H1 (cell line): ENCODE data around the gene GSTA1. TPM values are rescaled to one million over a fixed set of nuclear protein-coding genes. Genes with fewer than 3 reads are reported as not detected.
"Not testable (repeated sequence)": the region's sequence is repeated elsewhere in the genome, so short reads cannot be mapped to it uniquely, and the experiment has no call there.

ENCODE experiments used
- CTCF ChIA-PET: fragments of 300-600 bp; sonication (Branson Sonifier 250); formaldehyde crosslinking; loops from one replicate; lab custom pipeline; 2021; ENCODE audit not compliant: partially characterized antibody; lab: Charles Lee
- POLR2A ChIA-PET: fragments of 300-600 bp; sonication (Branson Sonifier 250); formaldehyde crosslinking; loops from one replicate; lab custom pipeline; 2021; ENCODE audit warnings: inconsistent platforms; ENCODE audit not compliant: partially characterized antibody; lab: Charles Lee
- DNase-seq, 2 experiments: peaks; one replicate each; pipeline versions ENCODE4 v3.0.0 to v3.0.0-alpha.2; 2010 to 2022; ENCODE audit warnings: low spot score in 2 of 2, low read depth in 1 of 2, mixed read lengths in 1 of 2
- FAIRE-seq: peaks from 2 replicates; lab custom pipeline; 2011; peaks lifted over from hg19 to GRCh38; lab: Jason Lieb, UNC
- H2AFZ ChIP-seq: 2 replicates; pipeline ENCODE4 v1.8.1; 2012; ENCODE audit warnings: low read length, inconsistent platforms
- H2AK5ac ChIP-seq: 2 replicates; pipeline ENCODE4 v1.6.1; 2013; ENCODE audit warnings: low read depth, low read length
- H2BK120ac ChIP-seq: replicated peaks from 2 replicates; pipeline ENCODE3; 2013; ENCODE audit warnings: low read depth, low read length, inconsistent platforms
- H2BK12ac ChIP-seq: 2 replicates; pipeline ENCODE4 v1.6.1; 2013; ENCODE audit warnings: low read depth, low read length
- H2BK15ac ChIP-seq: 2 replicates; pipeline ENCODE4 v1.6.1; 2013; ENCODE audit warnings: low read length
- H2BK20ac ChIP-seq: 2 replicates; pipeline ENCODE4 v1.6.1; 2013; ENCODE audit warnings: low read length
- H2BK5ac ChIP-seq: 2 replicates; pipeline ENCODE4 v1.6.1; 2013; ENCODE audit warnings: low read depth, low read length
- H3K14ac ChIP-seq: 2 replicates; pipeline ENCODE4 v1.6.1; 2013; ENCODE audit warnings: inconsistent platforms; ENCODE audit not compliant: insufficient read length
- H3K18ac ChIP-seq: 2 replicates; pipeline ENCODE4 v1.6.1; 2013; ENCODE audit warnings: low read length; ENCODE audit errors: extremely low read depth
- H3K23ac ChIP-seq: 2 replicates; pipeline ENCODE4 v1.6.1; 2013; ENCODE audit warnings: inconsistent platforms; ENCODE audit not compliant: insufficient read length
- H3K23me2 ChIP-seq: 2 replicates; pipeline ENCODE4 v1.6.1; 2013; ENCODE audit warnings: low read depth, low read length
- H3K27ac ChIP-seq: 2 replicates; pipeline ENCODE4 v1.6.1; 2011; ENCODE audit warnings: low read depth, low read length, inconsistent platforms
- H3K27me3 ChIP-seq, 4 experiments: replicated peaks in 1 of 4; 1 replicate in 1 of 4; 2 replicates in 3 of 4; pipeline versions ENCODE4 v1.6.1 to v1.8.1; 2011 to 2013; ENCODE audit warnings: low read length in 3 of 4, mild to moderate bottlenecking in 3 of 4, inconsistent platforms in 2 of 4, mixed read lengths in 2 of 4, moderate library complexity in 1 of 4; ENCODE audit not compliant: control insufficient read depth in 3 of 4, insufficient read depth in 3 of 4; ENCODE audit errors: extremely low read depth in 1 of 4
- H3K36me3 ChIP-seq, 4 experiments: 2 replicates each; pipeline versions ENCODE4 v1.6.1 to v1.8.1; 2011 to 2013; ENCODE audit warnings: mild to moderate bottlenecking in 4 of 4, low read length in 3 of 4, moderate library complexity in 2 of 4, control low read depth in 1 of 4, inconsistent platforms in 1 of 4; ENCODE audit not compliant: insufficient read depth in 4 of 4, control insufficient read depth in 2 of 4
- H3K4ac ChIP-seq: replicated peaks from 2 replicates; pipeline ENCODE3; 2013; ENCODE audit warnings: low read length, low read depth, mixed read lengths, inconsistent platforms; ENCODE audit not compliant: insufficient read length
- H3K4me1 ChIP-seq, 4 experiments: replicated peaks in 1 of 4; 1 replicate in 1 of 4; 2 replicates in 3 of 4; pipeline versions ENCODE4 v1.6.1 to v1.8.1; 2011 to 2013; ENCODE audit warnings: low read length in 3 of 4, inconsistent platforms in 2 of 4, mixed read lengths in 1 of 4; ENCODE audit not compliant: insufficient read depth in 4 of 4, control insufficient read depth in 3 of 4
- H3K4me2 ChIP-seq, 2 experiments: 2 replicates each; pipeline versions ENCODE4 v1.6.1 to v1.8.1; 2011 to 2013; ENCODE audit warnings: low read depth in 2 of 2, low read length in 2 of 2, control low read depth in 1 of 2, inconsistent platforms in 1 of 2, mild to moderate bottlenecking in 1 of 2; ENCODE audit not compliant: insufficient read depth in 1 of 2
- H3K4me3 ChIP-seq, 4 experiments: fragments of 200-600, 300-600 bp in 1 of 4; sonication (generic), shearing (Covaris generic), sonication (Bioruptor Twin) in 1 of 4; 2 replicates each; pipeline versions ENCODE4 v1.5.1 to v1.8.1; 2011 to 2016; ENCODE audit warnings: low read length in 4 of 4, low read depth in 3 of 4, control low read depth in 2 of 4, inconsistent platforms in 2 of 4, mild to moderate bottlenecking in 2 of 4, mixed read lengths in 1 of 4, moderate library complexity in 1 of 4; ENCODE audit not compliant: insufficient read depth in 2 of 4; ENCODE audit errors: extremely low read depth in 1 of 4
- H3K56ac ChIP-seq: replicated peaks from 2 replicates; pipeline ENCODE3; 2013; ENCODE audit warnings: low read depth, mild to moderate bottlenecking, mixed read lengths, low read length, inconsistent platforms; ENCODE audit not compliant: insufficient read length
- H3K79me1 ChIP-seq: 2 replicates; pipeline ENCODE4 v1.6.1; 2013; ENCODE audit warnings: low read depth, low read length, control low read depth
- H3K79me2 ChIP-seq, 2 experiments: 2 replicates each; pipeline versions ENCODE4 v1.6.1 to v1.8.1; 2012 to 2013; ENCODE audit warnings: low read length in 2 of 2, mild to moderate bottlenecking in 2 of 2, inconsistent platforms in 1 of 2; ENCODE audit not compliant: insufficient read depth in 2 of 2, control insufficient read depth in 1 of 2
- H3K9ac ChIP-seq, 4 experiments: replicated peaks in 1 of 4; 1 replicate in 1 of 4; 2 replicates in 3 of 4; pipeline versions ENCODE4 v1.6.1 to v1.8.1; 2011 to 2013; ENCODE audit warnings: low read depth in 3 of 4, low read length in 3 of 4, control low read depth in 2 of 4, mild to moderate bottlenecking in 2 of 4, moderate library complexity in 2 of 4, inconsistent platforms in 1 of 4; ENCODE audit errors: extremely low read depth in 1 of 4
- H3K9me3 ChIP-seq, 2 experiments: 2 replicates each; pipeline versions ENCODE4 v1.6.1 to v1.8.1; 2012 to 2013; ENCODE audit warnings: mild to moderate bottlenecking in 2 of 2, moderate library complexity in 2 of 2, control low read depth in 1 of 2, inconsistent platforms in 1 of 2, low read depth in 1 of 2, low read length in 1 of 2, mixed read lengths in 1 of 2; ENCODE audit not compliant: insufficient read depth in 2 of 2
- H4K20me1 ChIP-seq, 2 experiments: replicated peaks in 1 of 2; 2 replicates each; pipeline versions ENCODE3 to v1.8.1; 2011 to 2013; ENCODE audit warnings: inconsistent platforms in 2 of 2, low read length in 2 of 2, mild to moderate bottlenecking in 1 of 2; ENCODE audit not compliant: insufficient read depth in 2 of 2, control insufficient read depth in 1 of 2
- H4K5ac ChIP-seq: 2 replicates; pipeline ENCODE4 v1.6.1; 2013; ENCODE audit warnings: low read length, low read depth, mixed read lengths, inconsistent platforms; ENCODE audit not compliant: insufficient read length
- H4K8ac ChIP-seq: 2 replicates; pipeline ENCODE4 v1.8.0; 2013; ENCODE audit warnings: mild to moderate bottlenecking, moderate library complexity, low read length, inconsistent platforms; ENCODE audit not compliant: insufficient read depth; ENCODE audit errors: extremely low read depth
- H4K91ac ChIP-seq: replicated peaks from 2 replicates; pipeline ENCODE3; 2013; ENCODE audit warnings: low read length, mixed read lengths, inconsistent platforms; ENCODE audit not compliant: insufficient read length
- WGBS, 2 experiments: shearing (Covaris generic) in 1 of 2; methylation state at CpG; one replicate each; pipeline versions ENCODE4 v1.1.6 to v1.1.7; 2013 to 2015; ENCODE audit warnings: low lambda C conversion rate in 2 of 2, mixed read lengths in 2 of 2, inconsistent platforms in 1 of 2, low coverage in 1 of 2, missing lambda C conversion rate in 1 of 2; ENCODE audit not compliant: insufficient replicate concordance in 2 of 2, insufficient coverage in 1 of 2, insufficient read length in 1 of 2; ENCODE audit errors: extremely low coverage in 1 of 2, missing lambda C conversion rate in 1 of 2; 5-methylcytosine and 5-hydroxymethylcytosine counted together
- polyA plus RNA-seq, 7 experiments: library from polyadenylated mRNA; depleted of rRNA in 3 of 7; stranded (reverse) in 5 of 7; unstranded in 2 of 7; fragments of >200 nt in 5 of 7; fragments of 200-250 nt in 2 of 7; gene quantifications; 1 replicate in 5 of 7; 2 replicates in 1 of 7; 4 replicates in 1 of 7; pipeline versions ENCODE4 v1.2.1 to v1.2.3, GENCODE V29; 2011 to 2013; ENCODE audit warnings: missing spikeins in 2 of 7, mixed read lengths in 2 of 7
- total RNA-seq: library from RNA; stranded (reverse); fragmentation: NEBNext Ultra II Directional; extraction: Animal tissue kit (Norgen Biotek cat#: 25700); gene quantifications from 2 replicates; pipeline ENCODE4 v1.2.1, GENCODE V29; 2021

Gene GSTA1
- total and polyA plus RNA-seq, 2 of the 8 experiments (the other 6 are each of a cell fraction or from before 2014, with no cell fraction given) = 0.08 TPM; not detected in 1

GRCh38 chr6:52769399-52769798 lies 34.2 kb downstream of the GSTA1 start:
- H3K79me1 ChIP-seq = not testable (repeated sequence)

GRCh38 chr6:52767658-52768057 lies 36.0 kb downstream of the GSTA1 start:
- DNase-seq, FAIRE-seq, H2BK5ac ChIP-seq, H2BK20ac ChIP-seq, H3K27ac ChIP-seq, H3K23ac ChIP-seq, H4K91ac ChIP-seq, H3K36me3 ChIP-seq, H2AK5ac ChIP-seq, H3K9me3 ChIP-seq, H3K14ac ChIP-seq, H2BK12ac ChIP-seq, H3K4ac ChIP-seq, H3K56ac ChIP-seq, H3K4me3 ChIP-seq, H3K4me1 ChIP-seq, H3K4me2 ChIP-seq, H2AFZ ChIP-seq, H3K23me2 ChIP-seq, POLR2A ChIA-PET, H4K8ac ChIP-seq, H3K27me3 ChIP-seq, H2BK120ac ChIP-seq, H4K20me1 ChIP-seq, H2BK15ac ChIP-seq, H3K9ac ChIP-seq, H4K5ac ChIP-seq, H3K79me2 ChIP-seq, H3K18ac ChIP-seq, H3K79me1 ChIP-seq: not testable (repeated sequence)
- CTCF ChIA-PET = interaction anchor here (0.6 to 1.2 kb wide), 2 partner anchors 46 to 506 kb away, joined by 3 read pairs; no protein-coding TSS in a partner anchor

More at GRCh38 chr6:52769399-52769798, 34.2 kb downstream of the GSTA1 start:
- H3K9ac ChIP-seq, H4K8ac ChIP-seq, H3K4me3 ChIP-seq, H2BK12ac ChIP-seq, H3K23me2 ChIP-seq, H4K5ac ChIP-seq, H3K4me1 ChIP-seq, H2AFZ ChIP-seq, H4K91ac ChIP-seq, H3K4me2 ChIP-seq, POLR2A ChIA-PET, H3K79me2 ChIP-seq, CTCF ChIA-PET, H4K20me1 ChIP-seq, H3K23ac ChIP-seq, H3K27me3 ChIP-seq, DNase-seq, H3K14ac ChIP-seq, H2BK120ac ChIP-seq, H2AK5ac ChIP-seq, H3K9me3 ChIP-seq, H2BK5ac ChIP-seq, H3K18ac ChIP-seq, FAIRE-seq, H3K36me3 ChIP-seq, H2BK15ac ChIP-seq, H2BK20ac ChIP-seq, H3K27ac ChIP-seq, H3K4ac ChIP-seq, H3K56ac ChIP-seq: not testable (repeated sequence)
- WGBS, 2 experiments = 84% methylated on average over 4 of the region's 4 CpGs; no CpG with 5 or more reads in 1 of the 2 experiments
